NT2/D1 (cell line): Measurements from ENCODE around the gene ZNF789.

Experiments
- SUZ12 ChIP-seq: IDR thresholded peaks from 2 replicates; pipeline ENCODE4 v1.6.1; 2011; ENCODE audit not compliant: insufficient read length, insufficient read depth; ENCODE audit errors: extremely low read depth
- YY1 ChIP-seq: IDR thresholded peaks from 2 replicates; pipeline ENCODE4 v1.6.1; 2011; ENCODE audit not compliant: insufficient read length, insufficient read depth
- ZNF274 ChIP-seq: IDR thresholded peaks from 2 replicates; pipeline ENCODE4 v1.6.1; 2011; ENCODE audit warnings: mild to moderate bottlenecking, low read depth, low read length

DNA sequence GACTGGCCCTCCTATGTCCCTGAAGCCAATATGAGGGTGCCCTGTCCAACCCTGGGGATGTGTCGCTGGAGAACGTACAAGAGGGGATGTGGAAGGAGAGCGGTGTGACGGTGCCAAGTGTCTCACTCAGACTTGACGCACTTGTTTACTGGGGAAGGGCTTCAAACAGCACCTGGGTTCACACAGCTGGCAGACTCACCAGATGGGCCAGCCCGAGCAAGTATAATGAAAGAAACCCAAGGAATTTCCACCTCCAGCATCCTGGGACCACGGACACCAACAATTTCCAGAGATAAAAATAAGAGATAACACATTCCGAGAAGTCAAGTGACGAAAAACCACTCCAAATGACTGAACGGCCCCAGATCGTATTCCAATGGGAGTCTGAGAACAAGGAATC lies 12.0 kb upstream of the ZNF789 start:
- no peak for TF ChIP-seq YY1
- TF ChIP-seq SUZ12: no peak
- TF ChIP-seq ZNF274: no peak
